ENCODE measurements around the gene CCDC148.

GRCh38 chr2:158217593-158217992, 239.0 kb downstream of the CCDC148 start:
- TF ChIP-seq REST (IDR thresholded peaks at IDR 0.05; ENCODE audit: insufficient read depth in 1 of 2, low read depth in 2 of 2, low read length in 2 of 2), result no peak
- TF ChIP-seq SIN3A (IDR thresholded peaks at IDR 0.05; ENCODE audit: borderline replicate concordance, insufficient read depth, low read length), result no peak
- no peak for TF ChIP-seq POLR2AphosphoS5 (IDR thresholded peaks at IDR 0.05; ENCODE audit: low read depth, low read length)
- no peak for TF ChIP-seq TAF1 (IDR thresholded peaks at IDR 0.05; ENCODE audit: borderline replicate concordance, insufficient read depth, low read length)
